ENCODE results near the gene ZNF263. TPM values are rescaled to one million over a fixed set of nuclear protein-coding genes. Genes with fewer than 3 reads are reported as not detected.

ZNF263 gene
- total RNA-seq, 4 donors from 2014 or later, result 23.3 to 66.7 (median 36.2) TPM

GRCh38 chr16:3321816-3322215 lies 38.5 kb downstream of the ZNF263 start:
- DNase-seq (ENCODE audit: low spot score) (no peak), ATAC-seq (ENCODE audit: low FRiP score) (no peak)
- TF ChIP-seq CTCF (IDR thresholded peaks at IDR 0.05), result no peak

- no peak for TF ChIP-seq CTCF (IDR thresholded peaks at IDR 0.05)
- ATAC-seq (ENCODE audit: low FRiP score), result no peak
Observed at GRCh38 chr16:3327514-3327913, 44.2 kb downstream of the ZNF263 start.

GRCh38 chr16:3328104-3328503 lies 44.8 kb downstream of the ZNF263 start:
- DNase-seq (ENCODE audit: low spot score) (no peak), ATAC-seq (ENCODE audit: low FRiP score) (no peak)
- no peak for TF ChIP-seq CTCF (IDR thresholded peaks at IDR 0.05)

More at GRCh38 chr16:3327514-3327913, 44.2 kb downstream of the ZNF263 start:
- DNase-seq (ENCODE audit: low spot score), result no peak

- DNase-seq (ENCODE audit: low spot score) (no peak), ATAC-seq (ENCODE audit: low FRiP score) (no peak)
- TF ChIP-seq CTCF (IDR thresholded peaks at IDR 0.05), result no peak
Observed at GRCh38 chr16:3328643-3329042, 45.4 kb downstream of the ZNF263 start.

Other genes starting within 250 kb of the ZNF263 start
- gene BICDL2, start 246.5 kb upstream of the ZNF263 start, total RNA-seq, result under 1 TPM in 1 of 4 donors, not detected in 3; 0.47 TPM
- gene MMP25, start 236.9 kb upstream of the ZNF263 start, total RNA-seq, result 10 to 100 TPM in 1 of 4 donors, 1 to 10 TPM in 3; 1.2 to 38.8 (median 2.2) TPM
- gene IL32, start 217.9 kb upstream of the ZNF263 start, total RNA-seq, result 10 to 100 TPM; 16.5 to 73.0 (median 25.6) TPM
- under 1 TPM in 1 of 4 donors, not detected in 3; 0.28 TPM for gene ZSCAN10, start 184.2 kb upstream of the ZNF263 start, total RNA-seq
- gene ZNF205, start 170.9 kb upstream of the ZNF263 start, total RNA-seq, result 10 to 100 TPM in 2 of 4 donors, 1 to 10 TPM in 2; 7.1 to 16.1 (median 9.7) TPM
- 1 to 10 TPM; 1.8 to 4.1 (median 3.6) TPM for gene ZNF213, start 148.5 kb upstream of the ZNF263 start, total RNA-seq
- gene OR1F1, start 95.3 kb upstream of the ZNF263 start, total RNA-seq, result not detected
- gene ZNF200, start 48.3 kb upstream of the ZNF263 start, total RNA-seq, result 10 to 100 TPM in 2 of 4 donors, 1 to 10 TPM in 2; 4.3 to 12.6 (median 8.7) TPM
- gene MEFV, start 26.9 kb upstream of the ZNF263 start, total RNA-seq, result 10 to 100 TPM in 1 of 4 donors, 1 to 10 TPM in 3; 2.7 to 25.4 (median 4.2) TPM
- 1 to 10 TPM; 3.3 to 8.8 (median 5.3) TPM for gene TIGD7, start 21.9 kb downstream of the ZNF263 start, total RNA-seq
- gene ZNF75A, start 22.0 kb downstream of the ZNF263 start, total RNA-seq, result 10 to 100 TPM; 13.2 to 30.1 (median 20.4) TPM
- gene OR2C1, start 72.4 kb downstream of the ZNF263 start, total RNA-seq, result not detected
- 10 to 100 TPM in 2 of 4 donors, 1 to 10 TPM in 2; 6.5 to 16.6 (median 11.1) TPM for gene ZSCAN32, start 117.5 kb downstream of the ZNF263 start, total RNA-seq
- gene ZNF174, start 117.7 kb downstream of the ZNF263 start, total RNA-seq, result 10 to 100 TPM in 1 of 4 donors, 1 to 10 TPM in 3; 6.2 to 16.6 (median 8.6) TPM
- gene ZNF597, start 160.0 kb downstream of the ZNF263 start, total RNA-seq, result 1 to 10 TPM; 2.0 to 3.3 (median 2.7) TPM
- 10 to 100 TPM; 17.0 to 31.7 (median 26.5) TPM for gene NAA60, start 160.2 kb downstream of the ZNF263 start, total RNA-seq
- not detected for gene C16orf90, start 212.0 kb downstream of the ZNF263 start, total RNA-seq
- gene CLUAP1, start 217.5 kb downstream of the ZNF263 start, total RNA-seq, result 10 to 100 TPM in 2 of 4 donors, 1 to 10 TPM in 2; 8.5 to 17.8 (median 12.5) TPM